Measurements from ENCODE around the gene FBXO24. TPM values are rescaled to one million over a fixed set of nuclear protein-coding genes. Genes with fewer than 3 reads are reported as not detected.

Gene FBXO24
- total and polyA plus RNA-seq, 10 of the 15 experiments (the other 5 are each of a cell fraction or from before 2014, with no cell fraction given) = 0.11 to 0.96 (median 0.27) TPM; not detected in 4

GRCh38 chr7:100604028-100604975 lies 18.2 kb downstream of the FBXO24 start (continued):
- TF ChIP-seq CHD2 (IDR thresholded peaks at IDR 0.05; ENCODE audit: borderline replicate concordance, low read depth, low read length) = no peak
- no peak for TF ChIP-seq ZBED1 (IDR thresholded peaks at IDR 0.05; ENCODE audit: borderline replicate concordance)
- no peak for TF ChIP-seq RELB (IDR thresholded peaks at IDR 0.05; ENCODE audit: low read depth)
- no peak for TF ChIP-seq KDM1A (IDR thresholded peaks at IDR 0.05; ENCODE audit: borderline replicate concordance)
- no peak for TF ChIP-seq REST (IDR thresholded peaks at IDR 0.05; ENCODE audit: low read depth, low read length)
- TF ChIP-seq ZZZ3 (IDR thresholded peaks at IDR 0.05; ENCODE audit: control insufficient read depth, insufficient read length, low read depth) = no peak
- TF ChIP-seq YBX1 (IDR thresholded peaks at IDR 0.05) = no peak
- no peak for TF ChIP-seq ZBTB11 (CRISPR knock-in tag; IDR thresholded peaks at IDR 0.05)
- 0 out of 3 replicates have a peak, but pooled peaks of 1 of the 2 experiments have one; percentile 18 for TF ChIP-seq EGR1 (IDR thresholded peaks at IDR 0.05; ENCODE audit: borderline replicate concordance in 1 of 2, low read depth in 2 of 2, low read length in 2 of 2)
- TF ChIP-seq GATAD2B (conservative IDR thresholded peaks at IDR 0.05; ENCODE audit: low read depth) = peak; percentile 73
- peak; percentile 14; the same call in 1 of the 2 replicates for TF ChIP-seq RUNX3 (IDR thresholded peaks at IDR 0.05; ENCODE audit: low read length)
- TF ChIP-seq ZBTB40 (IDR thresholded peaks at IDR 0.05; ENCODE audit: borderline replicate concordance) = no peak
- TF ChIP-seq DPF2 (IDR thresholded peaks at IDR 0.05) = peak; percentile 53
- TF ChIP-seq MXI1 (IDR thresholded peaks at IDR 0.05; ENCODE audit: low read depth, low read length) = no peak
- peak; percentile 62 for TF ChIP-seq IKZF1 (conservative IDR thresholded peaks at IDR 0.05)
- TF ChIP-seq GABPA (IDR thresholded peaks at IDR 0.05; ENCODE audit: low read depth) = no peak

Data from GM12878 (cell line).